Measurements from ENCODE around the gene WFIKKN1. TPM values are rescaled to one million over a fixed set of nuclear protein-coding genes. Genes with fewer than 3 reads are reported as not detected.
A peak's percentile ranks its signal among the peaks of the same experiment; 100 is the strongest.

The WFIKKN1 gene
- total and polyA plus RNA-seq, 2 of the 13 experiments (the other 11 are each of a cell fraction or from before 2014, with no cell fraction given) = 1.7 to 4.9 TPM

- intact Hi-C loops (cut with micrococcal nuclease; ENCODE audit: unreplicated experiment) (no loop called here), in situ Hi-C loops (cut with HindIII; ENCODE audit: extremely low pct_ligation_motif_present, low pct_unique_long_range_greater_than_20kb) (no loop called here)
- Histone ChIP-seq H3K27me3 (ENCODE audit: control insufficient read depth in 1 of 2, insufficient read depth in 2 of 2, low read length in 2 of 2) (no peaks in the 10 kb centered on the region), H3K4me1 (ENCODE audit: insufficient read depth, low read length) (peaks cover 32% of the 10 kb centered on the region), H3K4me2 (ENCODE audit: low read depth, low read length) (no peak overlapping the region), H3K36me3 (replicated peaks in 1 of 2; ENCODE audit: control insufficient read depth in 1 of 2, insufficient read depth in 2 of 2, low read length in 2 of 2) (peaks cover 22 to 42% of the 10 kb centered on the region in 2 experiments; a peak in 4 of 5 replicates), H3K27ac (ENCODE audit: extremely low read length, insufficient read depth, low read length) (no peak overlapping the region), H3K9me3 (ENCODE audit: low read length) (no peaks in the 10 kb centered on the region), H3K79me2 (ENCODE audit: insufficient read depth, low read length) (peaks cover 17% of the 10 kb centered on the region), H3K9ac (ENCODE audit: insufficient read depth, low read depth, low read length) (no peak overlapping the region), H3K4me3 (replicated peaks in 1 of 3; ENCODE audit: insufficient read depth in 1 of 3, low read depth in 2 of 3, low read length in 3 of 3) (no peak overlapping the region), H4K20me1 (ENCODE audit: insufficient read depth, low read length) (no peaks in the 10 kb centered on the region), H2AFZ (ENCODE audit: low read length) (no peak overlapping the region)
- POLR2A ChIA-PET = no interaction called here
- no TSS peak for BruUV-seq (replicated peaks)
- no peak for DNase-seq (ENCODE audit: low spot score)
- no peak for ATAC-seq
- FAIRE-seq = no peak
- 100% methylated on average over 13 of the region's 21 CpGs for WGBS (ENCODE audit: low lambda C conversion rate)
- TF ChIP-seq AGO2 (optimal IDR thresholded peaks at IDR 0.05; ENCODE audit: low read depth, low read length) = peak; percentile 12
- no peak for TF ChIP-seq ZNF766 (CRISPR knock-in tag; IDR thresholded peaks at IDR 0.05; ENCODE audit: borderline replicate concordance)
- peak; percentile 27; the same call in 1 of the 2 replicates for TF ChIP-seq RBFOX2 (IDR thresholded peaks at IDR 0.05; ENCODE audit: low read depth, low read length)
- TF ChIP-seq HNRNPL (IDR thresholded peaks at IDR 0.05; ENCODE audit: low read depth, low read length) = 0 out of 2 replicates have a peak, but pooled peaks have one; percentile 15
- CTCF ChIA-PET (ENCODE audit: low intra/inter-chr PET ratio, low total read pairs) = no interaction called here
These were observed 42.1 kb downstream of the WFIKKN1 start for GRCh38 chr16:672851-673250.

GRCh38 chr16:673399-673991 lies 42.7 kb downstream of the WFIKKN1 start:
- in situ Hi-C loops (cut with HindIII; ENCODE audit: extremely low pct_ligation_motif_present, low pct_unique_long_range_greater_than_20kb) = no loop called here
- TF ChIP-seq KDM1A (CRISPR knock-in tag; IDR thresholded peaks at IDR 0.05) = no peak
- TF ChIP-seq CBX1 (IDR thresholded peaks at IDR 0.05; ENCODE audit: low read depth) = no peak
- 0 out of 2 replicates have a peak, but pooled peaks have one; percentile 33 for TF ChIP-seq HNRNPL (IDR thresholded peaks at IDR 0.05; ENCODE audit: low read depth, low read length)
- peak; percentile 67 for TF ChIP-seq AGO1 (IDR thresholded peaks at IDR 0.05; ENCODE audit: low read depth, low read length, poor library complexity, severe bottlenecking)
- peak; percentile 52 for TF ChIP-seq AGO2 (optimal IDR thresholded peaks at IDR 0.05; ENCODE audit: low read depth, low read length)
- TF ChIP-seq ZNF549 (CRISPR knock-in tag; IDR thresholded peaks at IDR 0.05) = no peak
- TF ChIP-seq BCL6 (CRISPR knock-in tag; IDR thresholded peaks at IDR 0.05) = no peak
- TF ChIP-seq RBFOX2 (IDR thresholded peaks at IDR 0.05; ENCODE audit: low read depth, low read length) = peak; percentile 57; the same call in 1 of the 2 replicates
- Histone ChIP-seq H3K4me2 (ENCODE audit: low read depth, low read length) (no peak overlapping the region), H3K79me2 (ENCODE audit: insufficient read depth, low read length) (peaks cover 13% of the 10 kb centered on the region), H2AFZ (ENCODE audit: low read length) (no peak overlapping the region), H3K27me3 (ENCODE audit: control insufficient read depth in 1 of 2, insufficient read depth in 2 of 2, low read length in 2 of 2) (no peaks in the 10 kb centered on the region), H3K9me3 (ENCODE audit: low read length) (no peaks in the 10 kb centered on the region), H4K20me1 (ENCODE audit: insufficient read depth, low read length) (no peaks in the 10 kb centered on the region), H3K4me1 (ENCODE audit: insufficient read depth, low read length) (peaks cover 35% of the 10 kb centered on the region), H3K9ac (ENCODE audit: insufficient read depth, low read depth, low read length) (no peak overlapping the region), H3K4me3 (replicated peaks in 1 of 3; ENCODE audit: insufficient read depth in 1 of 3, low read depth in 2 of 3, low read length in 3 of 3) (no peak overlapping the region), H3K36me3 (replicated peaks in 1 of 2; ENCODE audit: control insufficient read depth in 1 of 2, insufficient read depth in 2 of 2, low read length in 2 of 2) (peaks cover 22 to 42% of the 10 kb centered on the region in 2 experiments; a peak in 4 of 5 replicates), H3K27ac (ENCODE audit: extremely low read length, insufficient read depth, low read length) (no peak overlapping the region)
- no peak for ATAC-seq
- ChIA-PET CTCF (ENCODE audit: low intra/inter-chr PET ratio, low total read pairs) (no interaction called here), POLR2A (no interaction called here)
- intact Hi-C loops (cut with micrococcal nuclease; ENCODE audit: unreplicated experiment) = no loop called here
- WGBS (ENCODE audit: low lambda C conversion rate) = 100% methylated on average over 2 of the region's 18 CpGs
- no peak for DNase-seq (ENCODE audit: low spot score)
- no peak for FAIRE-seq
- BruUV-seq (replicated peaks) = TSS peak; percentile 17
